CD4-positive, alpha-beta T cell treated with Interleukin-6 for 4 hours (primary cell): ENCODE data around the gene RPTOR.
"Not testable (repeated sequence)": the region's sequence is repeated elsewhere in the genome, so short reads cannot be mapped to it uniquely, and the experiment has no call there.

Experiments
- DNase-seq: peaks from one replicate; pipeline ENCODE4 v3.0.0-alpha.2; 2020; ENCODE audit warnings: mixed read lengths

Gene RPTOR

DNA sequence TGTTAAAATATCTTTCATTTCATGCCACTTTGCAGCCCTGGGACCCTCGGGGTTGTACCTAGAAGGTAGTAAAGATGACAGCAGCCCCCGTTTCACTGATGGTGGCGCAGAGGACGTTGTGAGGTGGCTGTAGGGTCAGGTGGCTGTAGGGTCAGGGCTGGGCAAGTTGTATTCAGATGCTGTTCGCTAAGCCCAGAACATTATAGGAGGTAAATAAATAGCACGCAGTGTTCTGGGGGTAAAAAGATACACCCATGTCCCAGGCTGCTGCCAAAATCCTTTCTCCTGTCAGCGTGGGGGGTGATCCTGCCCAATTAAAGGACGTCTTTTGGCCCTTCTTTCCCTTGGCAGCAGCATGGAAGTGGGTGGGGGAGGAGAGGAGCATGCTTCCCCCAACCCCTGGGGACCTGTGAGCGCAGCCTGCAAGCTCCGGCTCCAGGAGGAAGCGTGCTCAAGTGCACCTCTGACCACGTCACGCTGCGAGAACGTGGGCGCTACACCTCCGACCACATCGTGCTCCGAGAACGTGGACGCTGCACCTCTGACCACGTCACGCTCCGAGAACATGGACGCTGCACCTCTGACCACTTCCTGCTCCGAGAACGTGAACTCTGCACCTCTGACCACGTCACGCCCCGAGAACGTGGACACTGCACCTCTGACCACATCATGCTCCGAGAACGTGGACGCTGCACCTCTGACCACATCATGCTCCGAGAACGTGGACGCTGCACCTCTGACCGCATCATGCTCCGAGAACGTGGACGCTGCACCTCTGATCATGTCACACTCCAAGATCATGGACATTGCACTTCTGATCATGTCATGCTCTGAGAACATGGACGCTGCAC lies 182.1 kb downstream of the RPTOR start:
- DNase-seq, result no peak

DNA sequence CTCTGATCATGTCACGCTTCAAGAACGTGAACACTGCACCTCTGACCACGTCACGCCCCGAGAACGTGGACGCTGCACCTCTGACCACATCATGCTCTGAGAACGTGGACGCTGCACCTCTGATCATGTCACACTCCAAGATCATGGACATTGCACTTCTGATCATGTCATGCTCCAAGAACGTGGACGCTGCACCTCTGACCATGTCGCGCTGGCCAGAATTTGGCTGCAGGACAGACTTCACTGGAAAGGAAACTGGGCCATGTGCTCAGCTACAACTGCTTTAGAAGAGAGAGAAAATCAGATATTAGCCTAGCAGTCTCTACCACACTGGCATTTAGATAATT lies 182.7 kb downstream of the RPTOR start:
- no peak for DNase-seq

DNA sequence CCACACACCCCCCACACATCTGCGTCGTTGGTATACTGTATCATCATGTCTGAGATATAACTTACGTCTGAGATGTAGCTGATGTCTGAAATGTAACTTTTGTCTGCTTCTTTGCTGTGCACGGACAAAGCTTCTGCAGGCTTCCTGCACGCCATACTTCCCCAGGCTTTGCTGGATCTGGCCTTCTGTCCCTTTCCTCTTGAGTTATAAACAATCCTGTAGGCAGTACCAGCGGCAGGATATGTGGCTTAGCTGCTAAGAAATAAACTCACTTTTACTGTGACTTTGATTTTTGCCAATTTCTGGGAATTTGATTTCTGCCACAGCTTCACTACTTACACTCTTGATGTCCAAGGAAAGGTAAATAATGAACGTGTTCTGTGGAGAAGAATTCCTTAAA lies 184.4 kb downstream of the RPTOR start:
- DNase-seq, result no peak

- no peak for DNase-seq
Measured at GRCh38 chr17:80729761-80730160, 185.1 kb downstream of the RPTOR start.

DNA sequence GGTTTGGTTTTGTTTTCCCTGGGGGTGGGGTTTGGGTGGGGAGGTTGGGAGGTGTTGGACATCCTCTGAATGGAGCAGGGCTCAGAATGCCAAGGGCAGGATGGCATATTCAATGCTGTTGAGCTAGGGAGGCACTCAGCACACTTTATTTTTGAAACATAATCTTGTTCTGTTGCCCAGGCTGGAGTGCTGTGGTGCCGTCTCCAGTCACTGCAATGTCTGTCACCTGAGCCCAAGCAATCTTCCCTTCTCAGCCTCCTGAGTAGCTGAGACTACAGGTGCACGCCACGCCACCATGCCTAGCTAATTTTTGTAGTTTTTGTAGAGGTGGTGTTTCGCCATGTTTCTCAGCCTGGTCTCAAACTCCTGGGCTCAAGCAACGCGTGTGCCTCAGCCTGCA lies 186.1 kb downstream of the RPTOR start:
- no peak for DNase-seq

- DNase-seq, result peak; percentile 49
Measured at GRCh38 chr17:80731323-80731722, 186.7 kb downstream of the RPTOR start.

GRCh38 chr17:80732268-80732667 lies 187.6 kb downstream of the RPTOR start:
- no peak for DNase-seq

- DNase-seq, result no peak
Measured at GRCh38 chr17:80737106-80738019, 192.7 kb downstream of the RPTOR start.

- peak; percentile 30 for DNase-seq
Measured at GRCh38 chr17:80738020-80738808, 193.6 kb downstream of the RPTOR start.

GRCh38 chr17:80738987-80739730 lies 194.5 kb downstream of the RPTOR start:
- peak; percentile 41 for DNase-seq

- no peak for DNase-seq
Measured at GRCh38 chr17:80740141-80740540, 195.5 kb downstream of the RPTOR start.

- no peak for DNase-seq
Measured at GRCh38 chr17:80742091-80742490, 197.5 kb downstream of the RPTOR start.

- DNase-seq, result no peak
Measured at GRCh38 chr17:80742581-80743180, 198.0 kb downstream of the RPTOR start.

GRCh38 chr17:80743181-80743771 lies 198.6 kb downstream of the RPTOR start:
- peak; percentile 87 for DNase-seq

GRCh38 chr17:80743973-80744372 lies 199.3 kb downstream of the RPTOR start:
- DNase-seq, result not testable (repeated sequence)

GRCh38 chr17:80744725-80745124 lies 200.1 kb downstream of the RPTOR start:
- DNase-seq, result not testable (repeated sequence)

- DNase-seq, result no peak
Measured at GRCh38 chr17:80745183-80745582, 200.5 kb downstream of the RPTOR start.

DNA sequence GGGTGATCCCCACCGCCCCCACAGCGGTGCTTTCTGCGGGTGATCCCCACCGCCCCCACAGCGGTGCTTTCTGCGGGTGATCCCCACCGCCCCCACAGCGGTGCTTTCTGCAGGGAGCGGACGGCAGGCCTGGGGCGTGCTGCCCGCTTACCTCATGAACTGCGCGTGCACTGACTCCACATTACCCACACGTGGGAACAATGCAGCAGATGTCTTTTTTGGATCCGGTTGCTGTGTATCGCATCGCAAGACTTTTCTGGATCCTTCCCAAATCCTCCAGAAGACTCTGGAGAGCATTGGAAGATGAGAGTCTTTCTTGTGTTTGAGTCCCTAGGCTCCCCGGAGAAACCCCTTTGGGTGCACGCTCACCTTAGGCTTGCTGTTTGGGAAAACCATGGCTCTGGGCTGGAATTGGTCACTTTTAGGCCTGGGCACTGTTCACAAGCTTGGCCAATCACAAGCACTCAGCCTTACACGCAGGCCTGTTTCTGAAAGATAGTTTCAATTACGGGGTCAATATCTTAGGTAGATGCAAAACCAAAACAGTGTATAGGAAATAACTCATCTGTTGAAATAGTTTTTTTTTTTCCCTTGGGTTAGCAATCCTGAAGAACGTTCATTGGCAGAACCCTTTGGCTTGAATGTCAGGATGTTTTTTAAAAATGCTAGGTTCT lies 201.8 kb downstream of the RPTOR start:
- no peak for DNase-seq

GRCh38 chr17:80747469-80747868 lies 202.8 kb downstream of the RPTOR start:
- DNase-seq, result no peak

DNA sequence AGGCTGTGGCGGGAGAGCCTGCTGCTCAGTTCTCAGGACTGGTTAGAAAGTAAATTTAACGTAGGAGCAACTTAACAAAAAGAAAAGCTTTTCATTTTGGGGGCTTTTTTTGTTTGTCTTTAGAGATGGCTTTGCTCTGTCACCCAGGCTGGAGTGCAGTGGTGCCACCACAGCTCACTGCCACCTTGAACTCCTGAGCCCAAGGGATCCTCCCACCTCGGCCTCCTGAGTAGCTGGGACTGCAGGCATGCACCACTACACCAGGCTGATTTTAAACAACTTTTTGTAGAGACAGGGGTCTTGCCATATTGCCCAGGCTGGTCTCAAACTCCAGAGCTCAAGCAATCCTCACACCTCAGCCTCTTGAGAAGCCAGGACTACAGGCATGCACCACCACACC lies 205.0 kb downstream of the RPTOR start:
- DNase-seq, result no peak

- DNase-seq, result no peak
Measured at GRCh38 chr17:80750263-80750662, 205.6 kb downstream of the RPTOR start.
